HepG2 (cell line): Measurements from ENCODE around the gene TEDC2. TPM values are rescaled to one million over a fixed set of nuclear protein-coding genes. Genes with fewer than 3 reads are reported as not detected.
A peak's percentile ranks its signal among the peaks of the same experiment; 100 is the strongest.

Source experiments
- AFF4 ChIP-seq: sonication (generic); formaldehyde crosslinking; IDR thresholded peaks from 2 replicates; pipeline ENCODE4 v1.4.0; 2020; ENCODE audit warnings: missing genetic modification reagents
- ATF7-NPFF ChIP-seq: sonication (generic); formaldehyde crosslinking; IDR thresholded peaks from 2 replicates; pipeline ENCODE4 v1.8.1; 2023; ENCODE audit warnings: mild to moderate bottlenecking, low read depth, missing genetic modification reagents, moderate library complexity
- HNF4A ChIP-seq: sonication (generic); formaldehyde crosslinking; IDR thresholded peaks from 2 replicates; pipeline ENCODE4 v1.4.0; 2020; ENCODE audit warnings: missing genetic modification reagents
- MXD4 ChIP-seq: IDR thresholded peaks from 2 replicates; pipeline ENCODE4 v1.6.1; 2016; ENCODE audit warnings: mild to moderate bottlenecking, missing biosample characterization, missing genetic modification reagents
- MYNN ChIP-seq: sonication (generic); formaldehyde crosslinking; IDR thresholded peaks from 2 replicates; pipeline ENCODE4 v1.4.0; 2020; ENCODE audit warnings: mild to moderate bottlenecking, low read depth, missing genetic modification reagents
- SOX13 ChIP-seq, 3 experiments: fragments of 450-650 bp in 1 of 3; sonication (generic) in 1 of 3; formaldehyde crosslinking in 1 of 3; IDR thresholded peaks in 2 of 3; conservative IDR thresholded peaks in 1 of 3; 2 replicates each; pipeline versions ENCODE4 v1.5.0 to v1.6.1; 2016 to 2020; ENCODE audit warnings: antibody characterized with exemption in 1 of 3, mild to moderate bottlenecking in 1 of 3, missing compliant biosample characterization in 1 of 3, missing genetic modification reagents in 1 of 3, moderate library complexity in 1 of 3
- XRCC5 ChIP-seq: fragments of 200-400 bp; formaldehyde crosslinking; optimal IDR thresholded peaks from 2 replicates; pipeline ENCODE3; 2017; ENCODE audit warnings: mild to moderate bottlenecking, low read length
- ZEB1 ChIP-seq: IDR thresholded peaks from 2 replicates; pipeline ENCODE4 v1.6.1; 2012; ENCODE audit warnings: mild to moderate bottlenecking, low read depth, inconsistent platforms; ENCODE audit not compliant: insufficient replicate concordance
- ZNF121 ChIP-seq: sonication (generic); formaldehyde crosslinking; IDR thresholded peaks from 2 replicates; pipeline ENCODE4 v1.5.0; 2020; ENCODE audit warnings: mild to moderate bottlenecking, missing genetic modification reagents
- ZNF124 ChIP-seq: sonication (generic); formaldehyde crosslinking; IDR thresholded peaks from 2 replicates; pipeline ENCODE4 v1.4.0; 2020; ENCODE audit warnings: missing genetic modification reagents
- ZNF205 ChIP-seq: IDR thresholded peaks from 2 replicates; pipeline ENCODE4 v1.6.1; 2018; ENCODE audit warnings: missing biosample characterization, missing genetic modification reagents
- ZNF318 ChIP-seq: sonication (generic); formaldehyde crosslinking; IDR thresholded peaks from 2 replicates; pipeline ENCODE4 v1.4.0; 2020; ENCODE audit warnings: mild to moderate bottlenecking, missing genetic modification reagents
- ZNF572 ChIP-seq: sonication (generic); formaldehyde crosslinking; IDR thresholded peaks from 2 replicates; pipeline ENCODE4 v1.5.1; 2020; ENCODE audit warnings: mild to moderate bottlenecking, missing genetic modification reagents
- ZNF687 ChIP-seq: sonication (generic); formaldehyde crosslinking; IDR thresholded peaks from 2 replicates; pipeline ENCODE4 v1.5.1; 2020; ENCODE audit warnings: mild to moderate bottlenecking, missing genetic modification reagents, moderate library complexity
- polyA plus RNA-seq, 8 experiments: library from polyadenylated mRNA; depleted of rRNA in 3 of 8; stranded (reverse) in 7 of 8; unstranded in 1 of 8; fragments of >200 nt; fragmentation: Illumina TruSeq in 4 of 8; extraction: Trizol in 4 of 8; gene quantifications; 2 replicates each; pipeline versions ENCODE4 v1.2.1 to v1.2.3, GENCODE V29; 2011 to 2016; ENCODE audit warnings: low read depth in 4 of 8, missing spikeins in 1 of 8, mixed read lengths in 1 of 8; ENCODE audit not compliant: insufficient read depth in 1 of 8
- total RNA-seq, 5 experiments: library from RNA; depleted of rRNA; stranded (reverse); fragments of >200 nt; fragmentation: Illumina TruSeq; extraction: Trizol; gene quantifications; 2 replicates each; pipeline ENCODE4 v1.2.3, GENCODE V29; 2016; ENCODE audit warnings: low read depth in 1 of 5

The TEDC2 gene
- total and polyA plus RNA-seq, 2 of the 13 experiments (the other 11 are each of a cell fraction or from before 2014, with no cell fraction given) = 6.2 to 24.4 TPM

GRCh38 chr16:2477327-2477726 lies 17.4 kb downstream of the TEDC2 start (continued):
- TF ChIP-seq HNF4A (CRISPR knock-in tag) (0 out of 2 replicates have a peak, but pooled peaks have one; percentile 16), XRCC5 (no peak), AFF4 (CRISPR knock-in tag) (no peak), ZNF124 (no peak), ZNF205 (CRISPR knock-in tag) (no peak), ZNF572 (CRISPR knock-in tag) (no peak), SOX13 (IDR thresholded peaks at IDR 0.05) (no peak), SOX13 (CRISPR knock-in tag; conservative IDR thresholded peaks at IDR 0.05 in 1 of 2, IDR thresholded peaks at IDR 0.05 in 1 of 2) (no peak), MXD4 (CRISPR knock-in tag) (no peak), MYNN (CRISPR knock-in tag) (no peak), ATF7-NPFF (no peak), ZNF687 (0 out of 2 replicates have a peak, but pooled peaks have one; percentile 5), ZNF318 (CRISPR knock-in tag) (no peak), ZEB1 (no peak), ZNF121 (CRISPR knock-in tag) (0 out of 2 replicates have a peak, but pooled peaks have one; percentile 24)
